GM18858 (cell line): Measurements from ENCODE around the gene SCRN2.

ENCODE experiments used
- ATAC-seq: cut with Tn5 transposase; IDR thresholded peaks from one replicate; pipeline ENCODE4 v1.9.1; 2021; ENCODE audit not compliant: unreplicated experiment

Gene SCRN2

DNA sequence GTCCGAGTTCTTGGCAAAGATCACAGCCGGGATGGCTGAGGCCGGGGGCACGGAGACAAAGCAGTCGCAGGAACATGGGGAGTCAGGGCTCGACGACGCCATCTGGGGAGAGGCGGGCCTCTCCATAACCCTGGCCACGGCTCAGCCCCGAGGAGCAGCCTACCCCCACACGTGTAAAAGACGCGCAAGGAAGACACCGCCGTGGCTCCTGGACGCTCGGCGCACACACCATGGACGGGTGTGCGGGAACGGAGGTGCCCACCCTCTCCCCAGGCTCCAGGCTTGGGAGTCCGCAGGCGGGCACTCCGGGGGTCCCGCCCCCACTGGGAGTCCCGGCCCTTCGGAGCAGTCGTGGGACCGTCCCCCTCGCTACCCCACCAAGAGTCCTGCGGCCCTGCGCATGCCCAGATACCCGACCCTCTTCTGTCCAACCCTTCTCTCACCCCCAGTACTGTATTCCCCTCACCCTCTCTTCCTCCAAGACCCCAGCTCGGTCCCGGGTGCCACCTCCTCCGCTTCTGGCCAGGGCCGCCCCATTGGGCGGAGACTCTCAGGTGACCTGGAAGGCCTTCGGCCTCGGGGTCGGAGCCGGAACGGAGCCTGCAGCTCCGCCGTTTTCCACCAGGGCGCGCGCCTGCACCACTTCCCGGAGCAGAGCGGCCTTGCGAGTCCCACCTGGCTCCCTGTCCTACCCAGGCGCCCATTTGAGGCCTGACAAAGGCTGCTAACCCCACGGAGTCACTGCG is at the start of gene SCRN2:
Gene SCRN2, minus strand, starts transcription at position 532 of the 746 bp plus-strand sequence. Its CDS starts 430 bp downstream, at position 102.
- peak; percentile 76 for ATAC-seq

DNA sequence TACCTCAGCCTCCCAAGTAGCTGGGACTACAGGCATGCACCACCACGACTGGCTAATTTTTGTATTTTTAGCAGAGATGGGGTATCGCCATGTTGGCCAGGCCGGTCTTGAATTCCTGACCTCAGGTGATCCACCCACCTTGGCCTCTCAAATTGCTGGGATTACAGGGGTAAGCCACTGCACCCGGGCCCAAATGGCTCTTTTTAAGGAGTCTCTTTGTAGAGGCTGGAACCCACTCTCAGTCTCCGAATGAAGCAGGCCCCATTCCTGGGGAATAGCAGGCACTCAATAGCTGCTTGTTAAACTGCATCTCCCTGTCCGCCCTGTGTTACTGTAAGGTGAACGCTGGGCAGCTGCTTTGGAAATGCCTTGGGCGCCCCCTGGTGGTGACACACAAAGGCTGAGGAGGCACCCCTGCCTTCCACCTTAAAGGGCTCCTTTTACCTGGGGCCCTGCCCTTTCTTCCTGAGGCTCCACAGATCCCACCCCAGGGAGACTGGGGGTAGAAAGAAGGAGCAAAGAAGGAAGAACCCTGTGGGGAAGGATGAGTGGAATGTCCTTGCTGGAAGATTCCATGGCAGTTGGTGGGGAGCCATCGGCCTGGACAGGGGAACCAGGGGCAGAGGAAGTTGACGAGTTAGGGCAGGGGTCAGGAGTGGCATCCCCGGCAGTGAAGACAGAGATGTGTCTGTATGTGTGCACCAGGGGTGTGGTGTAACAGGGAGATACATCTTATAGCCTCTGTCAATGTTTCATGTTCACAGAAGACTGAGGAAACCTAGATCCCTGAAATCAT is 48.9 kb upstream of the SCRN2 start:
- ATAC-seq: no peak

DNA sequence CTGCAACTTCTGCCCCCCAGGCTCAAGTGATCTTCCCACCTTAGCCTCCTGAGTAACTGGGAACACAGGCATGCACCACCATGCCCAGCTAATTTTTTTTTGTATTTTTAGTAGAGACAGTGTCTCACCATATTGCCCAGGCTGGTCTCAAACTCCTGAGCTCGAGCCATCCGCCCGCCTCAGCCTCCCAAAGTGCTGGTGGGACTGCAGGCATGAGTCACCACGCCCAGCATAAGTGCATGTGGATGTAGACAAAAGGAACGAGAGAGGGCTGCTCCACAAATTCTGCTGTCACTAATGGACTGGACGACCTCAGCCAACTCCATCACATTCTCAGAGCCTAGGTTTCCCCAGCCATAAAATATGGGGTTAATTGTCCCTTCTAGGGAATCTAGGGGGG is 47.2 kb upstream of the SCRN2 start:
- ATAC-seq: no peak

DNA sequence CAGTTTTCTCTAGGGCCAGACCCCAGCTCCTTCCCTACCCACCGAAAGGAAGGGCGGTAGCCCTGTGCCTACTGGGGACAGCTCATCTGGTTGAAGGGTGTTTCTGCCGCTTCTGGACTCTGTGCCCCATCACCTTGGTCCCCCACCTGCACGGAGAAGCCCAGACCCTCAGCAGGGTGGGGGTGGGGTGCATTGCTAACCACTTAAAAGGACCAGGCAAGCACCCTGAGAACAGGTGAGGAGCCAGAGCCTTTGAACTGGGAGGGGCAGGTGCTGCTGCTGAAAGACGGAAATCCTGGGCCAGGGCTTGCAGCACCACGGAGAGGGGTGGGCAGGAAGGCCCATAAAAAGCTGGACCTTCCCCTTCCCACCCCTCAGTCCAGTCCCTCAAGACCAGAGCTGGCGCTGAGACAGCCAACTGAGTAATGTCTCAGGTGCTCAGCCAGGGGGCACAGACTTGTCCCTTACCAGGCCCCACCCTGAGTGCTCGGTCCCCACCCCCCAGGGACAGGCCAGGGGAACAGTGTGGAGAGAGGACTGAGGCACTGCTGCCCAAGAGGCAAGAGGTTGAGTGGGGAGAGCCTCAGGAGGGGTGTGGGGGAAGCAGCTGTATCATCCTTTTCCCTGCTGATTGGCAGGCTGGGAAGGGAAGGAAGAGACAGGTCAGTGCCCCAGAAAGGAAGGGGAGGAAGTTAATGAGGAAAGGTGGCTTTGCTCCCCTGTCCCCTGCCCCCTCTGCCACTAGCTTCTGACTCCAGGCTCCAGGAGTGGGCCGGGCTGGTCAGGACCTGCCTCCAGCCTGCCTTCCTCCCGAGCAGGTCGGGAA is 44.0 kb upstream of the SCRN2 start:
- no peak for ATAC-seq

DNA sequence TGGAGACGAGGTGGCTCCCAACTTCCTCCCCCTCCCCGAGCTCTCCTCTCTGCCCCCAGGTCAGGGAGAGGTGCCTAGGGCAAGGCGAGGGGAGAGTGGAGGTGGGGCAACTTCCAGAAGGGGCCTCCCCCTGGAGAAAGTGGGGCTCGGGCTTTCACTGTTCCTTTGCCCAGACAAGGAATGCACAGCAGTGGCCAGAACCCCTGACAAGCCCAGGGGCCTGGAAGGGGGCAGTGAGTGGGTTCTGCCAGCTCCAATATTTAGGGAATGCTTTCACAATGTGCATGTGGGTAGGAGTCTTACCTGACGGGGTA is 43.3 kb upstream of the SCRN2 start:
- ATAC-seq: no peak

DNA sequence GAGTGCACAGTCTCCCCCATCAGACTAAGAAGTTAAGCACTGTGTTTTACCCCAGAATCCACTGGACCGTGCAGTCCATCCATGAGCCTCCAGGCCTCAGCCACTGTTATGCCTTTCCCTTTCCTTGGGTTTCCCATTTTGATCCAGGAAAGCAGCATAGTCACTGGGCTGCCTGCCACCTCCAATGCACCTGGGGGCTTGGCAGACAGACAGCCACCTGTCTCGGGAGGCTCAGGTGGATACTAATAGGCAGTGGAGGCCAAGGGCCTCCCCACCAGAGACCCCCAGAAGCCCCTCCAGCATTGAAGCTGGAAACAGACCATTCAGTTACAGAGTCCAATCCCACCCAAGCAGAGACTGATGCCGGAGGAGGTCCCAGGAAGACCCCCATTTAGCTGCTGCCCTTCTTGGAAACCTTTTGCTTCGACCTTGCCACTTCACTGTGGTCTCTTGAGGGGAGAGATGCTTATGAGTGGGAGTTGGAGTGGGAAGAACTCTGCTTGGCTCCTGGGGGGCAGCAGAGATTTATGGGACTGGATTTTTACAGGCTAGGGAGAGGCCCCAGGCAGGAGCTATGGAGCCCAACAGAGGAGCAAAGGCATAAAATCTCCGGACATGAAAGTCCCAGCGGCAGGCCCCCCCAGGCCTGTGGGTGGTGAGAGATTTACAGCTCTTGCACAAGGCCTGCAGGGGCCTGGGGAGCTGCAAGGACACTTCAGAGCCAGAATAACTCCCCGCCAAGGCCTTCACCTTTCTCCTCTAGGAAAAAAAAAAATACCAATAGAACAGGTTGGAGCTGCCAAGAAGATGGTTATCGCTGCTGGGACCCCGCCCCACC is 42.7 kb upstream of the SCRN2 start:
- ATAC-seq: no peak

DNA sequence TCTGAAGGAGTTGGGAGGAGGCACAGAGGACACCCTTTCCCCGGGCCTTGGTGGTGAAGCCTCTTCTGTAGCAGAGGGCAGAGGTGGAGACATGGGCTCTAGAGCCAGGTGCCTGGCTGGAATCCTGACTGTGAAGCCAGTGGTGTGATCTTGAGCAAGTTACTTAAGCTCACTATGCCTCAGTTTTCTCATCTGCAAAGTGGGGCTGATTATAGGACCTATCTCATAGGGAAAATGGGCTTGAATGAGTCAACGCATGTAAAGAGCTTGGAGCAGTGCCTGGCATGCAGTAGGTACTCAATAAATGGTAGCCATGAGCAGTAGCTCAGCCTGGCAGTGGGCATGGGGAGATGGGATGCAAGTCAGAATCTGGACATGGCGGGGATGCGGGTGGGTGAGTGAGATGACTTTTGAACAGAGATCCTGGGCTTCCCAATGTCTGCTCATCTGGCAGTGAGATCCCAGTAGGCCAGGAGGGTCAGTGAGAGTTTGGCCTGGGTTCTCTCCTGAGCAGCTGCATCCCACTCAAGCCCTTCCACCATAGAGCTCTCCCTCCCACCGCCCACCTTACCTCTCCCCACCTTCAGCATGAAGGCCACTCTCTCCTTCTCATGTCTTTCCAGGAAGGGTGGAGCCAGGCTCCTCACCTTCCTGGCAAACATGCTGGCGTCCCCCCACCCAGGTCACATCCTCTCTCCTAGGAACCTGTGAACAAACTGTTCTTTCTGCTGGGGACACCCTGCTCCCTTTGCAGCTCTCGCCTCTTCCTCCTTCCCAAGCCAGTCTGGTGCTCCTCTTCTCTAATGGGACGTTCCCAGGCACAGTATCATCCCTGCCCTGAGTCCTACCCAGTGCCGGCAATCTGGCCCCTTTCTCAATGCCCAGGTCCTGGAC is 41.9 kb upstream of the SCRN2 start:
- no peak for ATAC-seq

DNA sequence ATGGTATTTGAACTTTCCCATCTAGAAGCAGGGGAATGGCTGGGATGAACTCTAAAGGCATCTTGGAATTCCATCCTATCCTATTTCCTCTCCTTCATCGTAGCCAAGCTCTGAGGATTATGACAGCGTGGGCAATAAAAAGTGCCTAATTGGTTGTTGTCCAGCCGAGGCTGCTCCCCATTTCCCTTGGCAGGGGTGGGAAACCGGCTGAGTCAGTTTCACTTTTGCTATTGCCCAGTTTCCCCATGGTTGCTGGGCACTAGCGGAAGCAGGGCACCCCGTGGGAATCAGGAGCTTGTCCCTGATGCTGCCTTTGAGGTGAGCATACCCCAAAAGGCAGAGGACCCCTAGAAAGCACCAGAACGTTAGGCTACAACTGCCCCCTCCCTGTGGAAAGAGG is 41.2 kb upstream of the SCRN2 start:
- no peak for ATAC-seq

DNA sequence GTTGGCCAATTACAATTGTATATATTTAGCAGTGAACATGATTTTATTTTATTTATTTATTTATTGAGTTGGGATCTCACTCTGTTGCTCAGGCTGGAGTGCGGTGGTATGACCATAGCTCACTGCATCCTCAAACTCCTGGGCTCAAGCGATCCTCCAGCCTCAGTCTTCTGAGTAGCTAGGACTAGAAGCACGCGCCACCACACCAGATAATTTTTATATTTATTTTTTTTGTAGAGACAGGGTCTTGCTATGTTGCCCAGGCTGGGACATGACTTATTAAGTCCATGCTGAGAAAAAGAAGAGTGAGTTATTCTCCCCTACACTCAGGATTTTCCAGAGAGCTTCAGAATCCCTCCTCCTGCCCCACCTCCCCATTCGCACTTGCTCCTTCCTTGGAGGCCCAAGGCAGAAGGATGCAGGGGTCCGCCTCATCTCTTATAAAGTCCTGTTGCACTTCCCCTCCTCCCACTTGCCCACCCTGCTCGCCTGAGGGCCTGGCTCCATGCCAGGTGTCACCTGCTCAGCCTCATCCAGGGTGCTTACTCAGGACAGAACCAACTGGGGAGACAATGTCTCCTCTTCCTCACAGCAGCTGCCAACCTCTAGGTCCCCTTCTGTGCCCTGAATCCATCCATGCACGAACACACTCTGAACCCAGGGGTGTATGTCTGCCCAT is 38.8 kb upstream of the SCRN2 start:
- no peak for ATAC-seq

DNA sequence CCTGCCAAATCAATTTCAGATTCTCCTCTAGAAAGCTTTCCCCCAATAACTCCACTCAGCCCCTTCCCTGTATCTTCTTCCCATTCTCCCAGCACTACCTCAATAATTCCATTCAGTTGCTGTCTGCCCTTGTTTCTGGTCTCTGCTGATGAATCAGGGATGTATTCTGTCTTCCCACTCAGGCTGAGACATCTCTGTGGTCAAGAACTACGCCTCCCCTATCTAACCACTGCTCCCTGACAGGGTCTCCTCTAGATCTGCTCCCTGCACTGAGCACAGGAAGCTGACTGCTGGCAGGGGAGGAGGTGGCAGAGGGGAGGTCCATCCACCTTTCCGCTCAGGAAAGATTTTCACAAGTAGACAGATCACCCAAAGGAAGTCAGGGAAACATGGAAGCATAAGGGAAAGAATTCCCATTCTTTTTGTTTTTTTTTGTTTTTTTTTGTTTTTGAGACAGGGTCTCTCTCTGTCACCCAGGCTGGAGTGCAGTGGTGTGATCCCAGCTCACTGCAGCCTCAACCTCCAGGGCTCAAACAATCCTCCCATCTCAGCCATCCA is 38.0 kb upstream of the SCRN2 start:
- ATAC-seq: no peak

DNA sequence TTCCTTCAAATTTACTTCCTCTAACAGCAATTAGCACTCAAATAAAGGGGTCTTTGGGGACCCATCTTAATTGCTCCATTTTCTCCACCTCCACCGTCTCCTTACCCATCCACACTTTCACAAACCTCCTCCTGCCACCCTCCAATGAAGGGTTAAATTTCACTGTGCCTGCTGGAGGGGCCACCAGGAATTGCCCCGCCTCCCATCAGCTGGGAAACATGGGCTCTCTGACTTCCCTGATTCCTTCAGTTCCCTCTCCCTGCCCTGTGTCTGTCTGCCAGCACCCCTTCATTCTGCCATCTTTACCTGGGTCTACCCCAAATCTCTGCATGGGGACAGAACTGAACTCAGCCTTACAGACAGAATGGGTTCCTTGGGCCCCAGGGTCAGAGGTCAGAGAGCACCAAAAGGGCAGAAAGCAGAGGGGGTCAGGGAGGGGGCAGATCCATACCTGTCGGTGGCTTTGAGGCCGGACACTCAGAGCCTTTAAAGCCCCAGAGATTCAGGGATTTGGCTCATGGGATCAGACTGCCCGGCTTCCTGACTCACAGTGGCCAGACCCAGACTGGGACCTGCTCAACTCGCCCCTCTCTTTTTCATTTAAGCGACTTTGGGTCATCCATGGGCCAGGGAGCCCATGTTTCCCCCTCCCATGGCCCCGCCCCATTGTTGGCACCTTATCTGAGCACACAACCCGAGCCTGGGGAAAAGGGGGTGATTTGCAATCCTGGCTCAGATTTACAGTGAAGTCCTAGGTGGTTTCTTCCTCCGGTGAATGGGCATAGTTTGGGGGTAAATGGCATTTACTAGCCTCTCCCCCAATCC is 37.3 kb upstream of the SCRN2 start:
- no peak for ATAC-seq

DNA sequence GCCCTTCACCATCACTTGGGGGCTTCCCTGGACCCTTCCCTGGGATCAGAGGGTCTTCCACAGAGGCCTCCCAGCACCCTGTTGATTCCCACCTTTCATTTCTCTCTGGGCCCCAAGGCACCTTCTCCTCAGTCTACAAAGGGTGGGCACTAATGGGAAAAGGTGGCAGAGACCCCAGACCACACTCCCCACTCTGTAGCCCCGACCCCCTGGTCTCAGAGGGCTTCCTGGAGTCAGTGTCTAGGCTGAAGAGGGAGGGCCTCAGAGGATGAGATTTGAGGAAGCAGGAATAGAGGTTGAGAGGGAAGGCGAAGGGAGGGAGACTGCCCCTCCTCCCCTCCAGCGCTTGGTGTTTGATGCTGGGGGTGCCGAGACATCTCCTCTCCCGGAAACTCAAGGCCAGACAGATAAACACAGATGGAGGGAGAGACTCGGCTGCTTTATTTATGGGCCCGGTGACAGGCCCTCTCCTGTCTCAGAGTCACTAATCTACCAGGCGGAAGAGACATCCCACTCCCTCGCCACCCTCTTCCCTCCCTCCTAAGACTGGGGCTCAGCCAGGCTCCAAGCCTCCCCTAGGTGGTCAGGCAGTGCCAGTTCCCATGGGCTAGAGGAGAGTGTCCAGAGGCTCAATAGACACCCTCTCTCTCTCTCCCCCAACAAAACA is 36.4 kb upstream of the SCRN2 start:
- no peak for ATAC-seq

DNA sequence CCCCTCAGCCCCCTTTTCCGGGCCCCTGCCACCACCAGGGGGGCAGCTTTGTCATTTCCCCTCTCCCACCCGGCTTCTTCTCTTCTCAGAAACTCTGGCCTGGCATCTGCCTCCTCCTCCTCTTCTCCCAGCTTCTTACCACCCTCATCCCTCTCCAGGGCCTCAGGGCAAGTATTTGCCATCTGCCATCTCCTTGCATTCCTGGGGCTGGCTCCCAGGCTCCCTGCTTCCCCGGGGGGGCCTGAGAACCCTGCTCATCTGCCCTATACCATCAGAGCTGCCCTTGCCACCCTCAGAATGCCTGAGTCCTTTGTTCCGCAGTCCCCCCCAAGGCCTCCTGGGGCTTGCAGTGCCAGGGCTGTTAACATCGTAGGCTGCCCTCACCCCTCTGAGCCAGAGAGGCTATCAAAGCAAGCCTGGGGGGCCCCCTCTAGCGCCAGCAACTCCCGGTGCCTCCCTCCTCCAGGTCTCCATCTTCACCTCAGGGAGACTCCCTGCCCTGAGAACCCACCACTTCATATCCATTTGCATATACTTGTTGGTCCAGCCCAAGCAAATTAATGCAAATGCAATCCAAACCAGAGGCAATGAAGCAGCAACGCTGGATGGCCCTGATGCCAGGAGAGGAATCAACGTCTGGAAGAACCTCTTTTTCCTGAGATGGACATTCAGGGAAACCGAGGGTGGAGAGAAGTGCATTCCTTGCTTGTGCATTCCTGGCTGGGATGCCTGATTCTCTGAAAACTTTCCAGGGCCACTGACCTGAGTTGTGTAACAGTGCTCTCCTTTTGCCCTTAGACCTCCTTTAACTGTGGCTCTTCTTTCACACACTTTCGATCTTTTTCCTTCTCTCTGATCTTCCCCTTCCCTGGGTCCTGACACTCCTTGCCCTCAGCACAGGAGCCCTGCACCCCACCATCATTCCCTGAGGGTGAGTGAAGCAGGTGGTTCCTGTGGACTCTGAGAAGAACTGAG is 34.2 kb upstream of the SCRN2 start:
- no peak for ATAC-seq

DNA sequence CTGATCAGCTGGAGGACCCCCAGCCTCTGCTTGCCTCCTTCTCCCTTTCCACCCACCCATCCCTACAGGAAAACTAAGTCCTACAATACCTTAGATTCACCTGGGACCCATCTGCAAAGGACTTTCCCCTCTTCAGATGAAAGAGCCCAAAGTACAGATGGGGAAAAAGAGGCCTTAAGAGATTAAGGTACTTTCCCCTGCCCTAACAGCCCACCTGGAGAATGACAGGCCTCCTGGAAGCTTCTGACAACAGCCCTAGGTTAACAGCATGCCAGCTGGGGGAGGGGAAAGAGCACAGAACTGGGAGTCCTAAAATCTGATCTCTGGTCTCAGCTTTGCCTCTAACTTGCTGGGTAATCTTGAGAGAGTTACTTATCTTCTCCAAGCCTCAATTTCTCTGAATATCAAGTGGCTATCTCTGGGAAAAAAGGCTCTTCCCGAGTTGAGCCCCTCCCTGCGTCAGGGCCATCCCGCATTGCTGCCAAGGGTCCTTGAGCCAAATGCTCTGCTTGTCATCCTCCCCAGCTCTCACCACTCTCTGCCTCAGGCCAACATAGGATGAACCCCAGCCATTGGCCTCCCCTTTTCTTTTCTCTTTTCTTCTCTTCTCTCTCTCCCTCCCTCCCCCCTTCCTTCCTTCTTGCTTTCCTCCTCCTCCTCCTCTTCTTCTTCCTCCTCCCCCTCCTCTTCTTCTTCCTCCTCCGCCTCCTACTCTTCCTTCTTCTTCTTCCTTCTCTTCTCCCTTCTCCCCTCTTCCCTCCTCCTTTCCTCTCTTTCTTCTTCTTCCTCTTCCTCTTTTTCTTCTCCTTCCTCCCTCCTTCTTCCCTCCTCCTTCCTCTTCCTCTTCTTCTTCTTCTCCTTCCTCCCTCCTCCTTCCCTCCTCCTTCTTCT is 32.4 kb upstream of the SCRN2 start:
- ATAC-seq: no peak

DNA sequence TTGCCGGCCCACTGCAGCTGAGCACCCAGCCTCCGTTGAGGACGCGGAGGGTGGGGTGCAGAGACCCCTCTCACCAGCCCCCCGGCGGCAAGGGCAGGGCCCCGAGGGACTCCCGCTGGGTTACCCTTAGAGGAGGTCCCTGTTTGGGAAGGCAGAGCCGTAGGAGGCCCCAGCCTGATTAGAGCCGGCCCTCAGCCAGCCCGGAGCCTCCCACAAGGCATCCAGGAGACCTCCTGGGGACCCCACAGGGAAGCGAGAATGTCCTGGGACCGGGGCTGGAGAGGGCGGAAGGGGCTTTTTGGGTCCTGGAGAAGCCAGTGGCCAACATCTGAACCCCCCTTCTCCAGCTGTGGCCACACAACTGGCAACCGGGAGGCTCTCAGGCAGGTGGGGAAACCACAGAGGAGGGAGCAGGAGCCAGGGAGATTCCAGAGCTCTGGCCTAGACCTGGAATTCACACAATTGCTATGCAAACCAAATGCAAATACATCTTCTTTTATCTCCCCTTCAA is 31.6 kb upstream of the SCRN2 start:
- ATAC-seq: no peak
